GM12801 (cell line): ENCODE measurements around the gene GOT1.

Experiments
- TF ChIP-seq, protein P1 (sequence below): IDR thresholded peaks from one replicate; pipeline ENCODE4 v1.5.1; 2011; ENCODE audit warnings: control low read depth; ENCODE audit not compliant: insufficient read length; ENCODE audit errors: extremely low read depth

GOT1 gene

DNA sequence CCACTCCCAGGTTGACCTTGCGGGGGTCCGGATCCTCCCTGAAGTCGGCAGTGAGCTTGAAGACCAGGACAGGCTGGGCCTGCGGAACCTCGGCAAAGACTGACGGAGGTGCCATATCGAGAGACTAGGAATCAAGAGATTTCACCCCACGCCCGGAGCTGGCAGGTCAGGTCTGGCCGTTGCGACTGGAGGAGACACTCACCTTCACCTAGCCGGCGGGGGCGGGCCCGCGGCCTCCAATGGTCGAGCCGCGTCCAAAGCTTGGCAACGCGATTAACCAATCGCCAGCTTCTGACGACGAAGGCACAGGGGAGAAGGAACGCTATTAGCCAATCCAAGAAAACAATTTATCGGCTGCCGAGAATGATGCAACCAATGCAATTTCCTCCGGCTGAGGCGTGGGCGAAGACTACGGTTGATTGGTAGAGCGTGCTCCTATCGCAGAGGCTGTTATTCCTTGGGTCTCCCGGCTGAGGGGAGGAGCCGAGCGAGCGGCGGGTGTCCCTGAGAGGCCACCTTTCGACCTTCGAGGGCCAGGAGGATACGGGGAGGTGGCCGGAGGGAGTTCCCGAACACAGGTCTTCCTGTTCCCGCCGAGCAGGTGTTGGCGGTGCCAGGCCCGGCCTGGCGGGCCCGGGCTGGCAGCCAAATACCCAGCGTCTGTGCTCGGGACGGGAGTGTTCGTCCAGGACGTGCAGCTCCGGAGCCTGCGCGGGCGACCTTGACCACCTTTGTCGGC lies at the start of gene GOT1:
GOT1 (minus strand) TSS at position 174 of the 739 bp plus-strand sequence; CDS start at position 115, 59 bp downstream.
- TF ChIP-seq, protein P1, sequence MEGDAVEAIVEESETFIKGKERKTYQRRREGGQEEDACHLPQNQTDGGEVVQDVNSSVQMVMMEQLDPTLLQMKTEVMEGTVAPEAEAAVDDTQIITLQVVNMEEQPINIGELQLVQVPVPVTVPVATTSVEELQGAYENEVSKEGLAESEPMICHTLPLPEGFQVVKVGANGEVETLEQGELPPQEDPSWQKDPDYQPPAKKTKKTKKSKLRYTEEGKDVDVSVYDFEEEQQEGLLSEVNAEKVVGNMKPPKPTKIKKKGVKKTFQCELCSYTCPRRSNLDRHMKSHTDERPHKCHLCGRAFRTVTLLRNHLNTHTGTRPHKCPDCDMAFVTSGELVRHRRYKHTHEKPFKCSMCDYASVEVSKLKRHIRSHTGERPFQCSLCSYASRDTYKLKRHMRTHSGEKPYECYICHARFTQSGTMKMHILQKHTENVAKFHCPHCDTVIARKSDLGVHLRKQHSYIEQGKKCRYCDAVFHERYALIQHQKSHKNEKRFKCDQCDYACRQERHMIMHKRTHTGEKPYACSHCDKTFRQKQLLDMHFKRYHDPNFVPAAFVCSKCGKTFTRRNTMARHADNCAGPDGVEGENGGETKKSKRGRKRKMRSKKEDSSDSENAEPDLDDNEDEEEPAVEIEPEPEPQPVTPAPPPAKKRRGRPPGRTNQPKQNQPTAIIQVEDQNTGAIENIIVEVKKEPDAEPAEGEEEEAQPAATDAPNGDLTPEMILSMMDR: no peak

DNA sequence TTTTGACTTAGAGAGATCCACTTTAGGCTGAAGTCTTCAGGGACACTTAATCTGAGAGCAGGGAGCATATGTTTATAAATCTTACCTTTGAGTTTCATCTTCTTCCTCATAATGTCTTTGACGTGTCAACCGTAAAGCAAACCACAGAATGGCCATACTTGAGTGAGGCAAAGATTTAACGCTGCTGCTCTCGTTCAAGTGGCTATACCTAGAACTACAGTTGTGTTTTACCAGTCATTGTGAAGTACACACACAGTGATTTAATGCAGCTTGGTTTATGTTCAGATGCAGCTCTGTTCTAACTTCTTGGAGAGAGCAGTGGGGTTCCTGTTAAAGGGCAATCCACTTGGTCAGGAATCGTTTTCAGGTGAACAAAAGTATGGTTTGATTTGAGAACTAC lies 39.9 kb upstream of the GOT1 start:
- TF ChIP-seq, protein P1: no peak

DNA sequence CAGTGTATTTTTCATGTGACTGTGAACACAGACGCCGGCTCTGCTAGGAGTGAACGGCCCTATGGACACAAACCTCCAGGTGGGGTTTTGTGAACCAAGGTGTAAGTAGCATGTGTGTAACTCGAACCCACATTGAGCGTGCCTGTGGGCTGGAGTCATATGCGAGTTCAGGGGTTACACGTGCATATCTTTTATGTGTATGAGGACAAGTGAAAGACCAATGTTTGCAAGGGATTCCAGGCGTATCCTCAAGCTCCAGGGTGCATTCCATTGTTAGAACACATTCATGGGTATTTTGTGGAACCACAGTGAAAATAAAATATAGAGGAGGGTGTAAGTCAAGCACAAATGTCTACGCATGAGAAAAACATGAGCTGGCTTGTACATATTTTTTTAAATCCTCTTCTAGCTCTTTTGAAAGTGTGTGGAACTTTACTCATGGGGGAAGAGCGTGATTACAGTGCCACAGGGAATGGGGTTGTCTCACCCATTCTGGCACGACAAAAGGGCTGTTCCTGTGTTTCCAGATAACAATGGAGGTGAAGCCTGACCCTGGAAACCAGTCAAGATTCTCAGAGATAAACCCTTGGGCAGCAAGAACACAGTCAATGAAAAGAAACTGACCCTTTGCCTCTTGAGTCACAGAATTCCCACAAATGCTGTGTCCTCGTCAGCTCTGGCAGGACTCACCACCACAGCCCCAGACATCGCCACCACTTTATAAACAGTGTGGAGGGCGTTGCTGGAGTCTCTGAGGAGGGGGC lies 37.0 kb upstream of the GOT1 start:
- TF ChIP-seq, protein P1: no peak

DNA sequence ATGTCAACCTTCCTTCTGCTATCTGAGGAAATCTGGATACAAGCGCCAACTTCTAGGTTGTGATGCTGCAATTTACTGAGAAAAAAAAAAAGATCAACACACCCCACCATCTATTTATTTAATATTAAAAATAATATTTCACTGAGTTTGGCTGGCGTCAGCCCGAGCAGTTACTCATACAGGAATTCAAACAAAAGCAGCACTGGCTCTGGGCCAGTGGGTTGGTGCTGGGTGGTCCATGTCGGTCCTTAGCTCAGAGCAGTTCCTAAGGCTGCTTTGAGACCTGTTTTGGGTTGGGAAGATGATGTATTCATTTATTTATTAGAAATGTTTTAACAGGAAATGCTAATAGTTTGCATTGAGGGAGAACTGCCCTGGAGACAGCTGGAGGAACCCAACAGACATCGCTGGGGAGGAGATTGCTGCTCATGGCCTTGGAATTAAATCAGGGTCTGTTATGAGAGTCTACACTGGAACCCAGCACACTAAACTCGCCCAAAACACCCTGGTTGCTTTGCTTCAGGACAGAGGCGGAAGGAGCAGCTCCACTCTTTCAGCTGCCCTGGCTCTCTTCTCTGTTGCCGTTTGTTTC lies 36.3 kb upstream of the GOT1 start:
- TF ChIP-seq, protein P1: no peak

DNA sequence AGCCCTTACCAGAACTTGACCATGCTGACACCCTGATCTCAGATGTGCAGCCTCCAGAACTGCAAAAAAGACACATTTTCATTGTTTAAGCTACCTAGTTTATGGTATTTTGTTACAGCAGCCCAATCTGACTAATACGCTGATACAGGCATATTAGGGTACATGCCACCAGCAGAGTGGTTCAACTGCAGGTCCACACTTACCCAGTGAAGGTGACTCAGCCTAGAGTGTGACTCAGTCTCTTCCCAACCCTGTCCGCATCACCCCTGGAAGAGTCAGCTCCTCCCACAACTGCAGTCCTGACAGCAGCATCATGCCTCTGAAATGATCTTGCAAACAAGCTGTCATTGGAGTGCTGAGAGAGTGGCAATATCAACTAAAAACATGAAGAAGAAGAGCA lies 30.8 kb upstream of the GOT1 start:
- TF ChIP-seq, protein P1: no peak

DNA sequence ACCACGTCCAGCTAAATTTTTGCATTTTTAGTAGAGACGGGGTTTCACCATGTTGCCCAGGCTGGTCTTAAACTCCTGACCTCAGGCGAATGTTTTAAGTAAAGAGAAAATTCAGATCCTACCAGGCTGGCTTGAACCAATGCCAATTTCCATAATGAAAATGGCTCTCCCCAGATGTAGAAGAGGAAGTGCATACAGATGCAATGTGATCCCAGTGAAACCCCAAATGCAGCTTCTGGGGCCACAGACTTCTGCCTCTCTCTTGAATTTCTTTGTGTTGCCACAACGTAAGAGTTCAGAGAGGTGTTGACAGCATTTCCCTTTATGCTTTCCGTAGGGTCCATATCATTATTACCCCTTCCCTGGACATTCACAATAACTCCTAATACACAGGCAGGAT lies 29.6 kb upstream of the GOT1 start:
- TF ChIP-seq, protein P1: no peak

DNA sequence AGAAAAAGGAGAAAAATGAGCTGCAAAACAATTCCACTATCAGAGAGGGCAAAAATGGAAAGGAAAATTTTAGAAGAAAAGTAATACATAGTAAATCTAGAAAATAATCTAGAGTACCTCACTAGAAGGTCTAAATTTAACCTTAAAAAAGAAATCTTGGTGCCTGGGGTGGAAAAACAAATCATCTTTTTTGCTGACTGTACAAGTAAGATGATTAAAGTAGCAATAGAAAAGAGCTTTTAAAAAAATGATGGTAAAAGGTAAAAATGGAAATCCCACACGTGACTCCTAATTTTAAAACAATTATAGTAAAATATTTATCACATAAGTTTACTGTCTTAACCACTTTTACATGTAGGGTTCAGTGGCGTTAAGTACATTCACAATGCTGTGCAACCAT lies 28.8 kb upstream of the GOT1 start:
- TF ChIP-seq, protein P1: no peak
